ENCODE data around the gene RIPOR2. TPM values are rescaled to one million over a fixed set of nuclear protein-coding genes. Genes with fewer than 3 reads are reported as not detected.
A peak's percentile ranks its signal among the peaks of the same experiment; 100 is the strongest.

Gene RIPOR2
- total RNA-seq: 3.1 TPM
- long read RNA-seq, partial matches to known transcripts: 0 of 1 reads
- long read RNA-seq, other reads (novel, unspliced or antisense): 0 of 1 reads

- intact Hi-C loops (cut with DNase I): no loop called here
- ATAC-seq (ENCODE audit: poor library complexity): peak; percentile 67
- peak; percentile 67 for DNase-seq
These were observed at the start of gene RIPOR2 for GRCh38 chr6:24935366-24936152. Gene RIPOR2 (minus strand): TSS chr6:24935960. CDS start chr6:24935898, 62 bp downstream.

- intact Hi-C loops (cut with DNase I): no loop called here
- DNase-seq (no peak), ATAC-seq (ENCODE audit: poor library complexity) (no peak)
These were observed 49.6 kb upstream of the RIPOR2 start for GRCh38 chr6:24985323-24985722.

GRCh38 chr6:24982231-24982630 lies 46.5 kb upstream of the RIPOR2 start:
- intact Hi-C loops (cut with DNase I): no loop called here
- ATAC-seq (ENCODE audit: poor library complexity) (no peak), DNase-seq (no peak)

GRCh38 chr6:24981386-24981760 lies 45.6 kb upstream of the RIPOR2 start:
- intact Hi-C loops (cut with DNase I): no loop called here
- ATAC-seq (ENCODE audit: poor library complexity) (no peak), DNase-seq (no peak)

- ATAC-seq (ENCODE audit: poor library complexity) (no peak), DNase-seq (no peak)
- intact Hi-C loops (cut with DNase I): no loop called here
These were observed 45.0 kb upstream of the RIPOR2 start for GRCh38 chr6:24980507-24981385.

- DNase-seq: no peak
- ATAC-seq (ENCODE audit: poor library complexity): no peak
These were observed 43.4 kb upstream of the RIPOR2 start for GRCh38 chr6:24979176-24979575.

GRCh38 chr6:24974182-24975171 lies 38.7 kb upstream of the RIPOR2 start:
- no peak for DNase-seq
- intact Hi-C loops (cut with DNase I): no loop called here
- ATAC-seq (ENCODE audit: poor library complexity): no peak

More at GRCh38 chr6:24979176-24979575, 43.4 kb upstream of the RIPOR2 start:
- intact Hi-C loops (cut with DNase I): no loop called here

GRCh38 chr6:24972311-24972958 lies 36.7 kb upstream of the RIPOR2 start:
- no peak for ATAC-seq (ENCODE audit: poor library complexity)
- no peak for DNase-seq
- intact Hi-C loops (cut with DNase I): no loop called here

GRCh38 chr6:24971067-24971466 lies 35.3 kb upstream of the RIPOR2 start:
- ATAC-seq (ENCODE audit: poor library complexity) (no peak), DNase-seq (no peak)
- intact Hi-C loops (cut with DNase I): no loop called here

DNA sequence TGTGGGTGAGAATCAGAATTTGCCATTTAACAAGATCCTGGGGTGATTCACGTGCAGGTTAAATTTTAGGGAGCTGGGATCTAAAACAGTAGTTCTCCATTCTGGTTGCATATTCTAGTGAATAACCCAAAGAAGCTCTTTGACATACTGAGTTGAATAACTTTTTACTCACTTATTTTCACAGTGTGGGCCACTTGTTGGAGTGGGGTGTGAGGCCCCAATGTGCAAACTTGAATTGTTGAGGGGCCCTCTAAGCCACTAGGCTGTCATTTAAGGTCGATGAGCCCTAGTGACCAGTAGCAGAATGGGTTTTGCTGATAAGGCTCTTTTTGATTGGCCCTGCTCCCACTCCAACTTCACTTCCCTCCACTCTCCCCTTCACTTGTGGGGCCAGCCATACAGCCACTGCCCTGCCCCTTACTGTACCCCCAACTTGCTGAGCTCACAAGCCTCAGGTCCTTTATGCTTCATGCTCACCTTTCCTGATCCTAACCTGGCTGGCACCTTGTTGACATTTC lies 33.6 kb upstream of the RIPOR2 start:
- intact Hi-C loops (cut with DNase I): no loop called here
- DNase-seq: no peak
- ATAC-seq (ENCODE audit: poor library complexity): no peak

GRCh38 chr6:24968783-24969182 lies 33.0 kb upstream of the RIPOR2 start:
- intact Hi-C loops (cut with DNase I): no loop called here
- no peak for DNase-seq
- ATAC-seq (ENCODE audit: poor library complexity): no peak

- ATAC-seq (ENCODE audit: poor library complexity) (no peak), DNase-seq (no peak)
- intact Hi-C loops (cut with DNase I): no loop called here
These were observed 31.5 kb upstream of the RIPOR2 start for GRCh38 chr6:24967211-24967610.

DNA sequence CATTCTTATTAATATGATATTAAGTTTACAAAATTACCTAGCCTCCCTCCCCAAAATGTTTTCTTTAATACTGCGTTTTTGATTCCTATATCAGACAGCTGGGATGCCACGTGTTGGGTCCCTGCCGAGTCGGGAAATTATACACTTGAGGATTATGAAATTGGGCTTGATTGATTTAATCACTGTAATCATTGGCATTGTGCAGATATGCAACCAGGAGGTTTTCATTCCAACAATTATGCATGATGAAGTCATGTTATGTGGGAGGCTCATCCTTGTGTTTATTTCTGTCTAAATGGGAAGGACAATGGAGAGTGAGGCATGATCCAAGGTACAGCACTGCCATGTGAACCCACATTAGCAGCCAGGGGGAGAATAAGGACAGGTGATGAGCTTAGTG lies 30.6 kb upstream of the RIPOR2 start:
- intact Hi-C loops (cut with DNase I): no loop called here
- DNase-seq (no peak), ATAC-seq (ENCODE audit: poor library complexity) (no peak)

GRCh38 chr6:24963887-24964570 lies 28.3 kb upstream of the RIPOR2 start:
- intact Hi-C loops (cut with DNase I): no loop called here
- ATAC-seq (ENCODE audit: poor library complexity): no peak

GRCh38 chr6:24963339-24963738 lies 27.6 kb upstream of the RIPOR2 start:
- DNase-seq (no peak), ATAC-seq (ENCODE audit: poor library complexity) (no peak)
- intact Hi-C loops (cut with DNase I): no loop called here

More at GRCh38 chr6:24963887-24964570, 28.3 kb upstream of the RIPOR2 start:
- DNase-seq: no peak

- intact Hi-C loops (cut with DNase I): no loop called here
- ATAC-seq (ENCODE audit: poor library complexity) (no peak), DNase-seq (no peak)
These were observed 26.1 kb upstream of the RIPOR2 start for GRCh38 chr6:24961852-24962251.

DNA sequence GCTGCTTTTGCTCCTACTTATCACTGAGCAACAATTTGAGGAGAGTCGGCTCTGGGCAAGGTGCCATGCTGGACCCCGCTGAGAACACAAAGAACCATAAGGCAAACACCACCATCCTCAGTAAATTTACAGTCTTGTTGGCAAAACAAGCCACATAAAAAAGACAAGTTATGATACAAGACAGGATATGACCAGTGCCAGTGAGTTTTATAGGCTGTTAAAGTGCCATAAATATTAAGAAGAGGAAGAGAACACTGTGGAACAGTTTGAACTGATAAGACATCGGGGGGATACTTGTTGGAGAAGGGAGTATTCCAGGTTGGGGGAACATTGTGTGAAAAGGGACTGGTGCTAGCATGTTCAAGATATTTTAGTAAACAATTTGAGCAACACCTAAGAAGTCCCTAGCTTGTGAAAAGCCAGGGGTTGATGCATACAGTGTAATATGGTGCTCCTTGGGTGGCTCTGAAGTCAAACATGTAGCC lies 25.3 kb upstream of the RIPOR2 start:
- ATAC-seq (ENCODE audit: poor library complexity) (no peak), DNase-seq (no peak)
- intact Hi-C loops (cut with DNase I): no loop called here

Measured in Right ventricle myocardium superior (tissue), 1 donor.